ENCODE results near the gene STN1. TPM values are rescaled to one million over a fixed set of nuclear protein-coding genes. Genes with fewer than 3 reads are reported as not detected.

STN1 gene
- total and polyA plus RNA-seq, 10 of the 15 experiments (the other 5 are each of a cell fraction or from before 2014, with no cell fraction given) = 22.2 to 31.8 (median 28.5) TPM

DNA sequence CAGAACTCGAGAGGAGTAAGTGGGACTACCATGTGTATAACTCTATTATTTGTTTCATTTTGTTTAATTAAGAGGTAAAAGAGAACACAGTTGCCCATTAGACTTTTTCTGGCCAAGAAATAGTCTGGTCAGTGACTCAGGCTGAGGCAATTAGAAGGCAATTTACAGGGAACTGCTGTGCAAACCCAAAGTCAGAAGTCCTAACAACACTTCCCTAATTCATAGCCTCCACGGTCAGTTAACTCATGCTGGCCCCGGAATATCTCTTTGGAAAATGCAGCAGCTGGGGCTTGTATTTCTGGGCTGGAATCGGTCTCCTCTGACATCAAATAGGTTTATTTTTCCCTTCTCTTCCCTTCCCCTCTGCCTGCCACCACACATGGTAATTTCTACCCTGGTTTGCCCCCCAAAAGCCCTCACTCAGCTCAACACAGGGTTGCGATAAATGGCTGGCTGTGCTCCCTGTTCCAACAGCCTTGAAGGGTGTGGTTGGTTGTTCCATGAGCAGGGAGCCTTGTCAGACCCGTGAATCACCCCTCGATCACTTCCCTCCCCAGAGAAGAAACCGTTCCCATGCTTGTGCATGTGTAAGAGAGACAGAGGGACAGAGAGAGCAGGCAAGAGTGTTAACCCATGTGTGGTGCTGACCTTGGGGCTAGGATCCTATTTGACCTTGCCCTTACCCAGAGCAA lies 68.0 kb downstream of the STN1 start (continued):
- TF ChIP-seq ZNF622 (IDR thresholded peaks at IDR 0.05) (no peak), ESRRA (IDR thresholded peaks at IDR 0.05; ENCODE audit: low read length) (no peak), WRNIP1 (IDR thresholded peaks at IDR 0.05; ENCODE audit: borderline replicate concordance, low read depth, low read length) (no peak), HDGF (IDR thresholded peaks at IDR 0.05) (no peak), SUZ12 (IDR thresholded peaks at IDR 0.05; ENCODE audit: unreplicated experiment) (no peak), KLF5 (IDR thresholded peaks at IDR 0.05; ENCODE audit: partially characterized antibody) (no peak), SIX5 (IDR thresholded peaks at IDR 0.05; ENCODE audit: low read depth, low read length, severe bottlenecking) (no peak), BHLHE40 (IDR thresholded peaks at IDR 0.05; ENCODE audit: borderline replicate concordance in 1 of 2, low read depth in 2 of 2, low read length in 1 of 2) (no peak), ZBED1 (IDR thresholded peaks at IDR 0.05; ENCODE audit: borderline replicate concordance) (no peak), SP1 (IDR thresholded peaks at IDR 0.05; ENCODE audit: low read depth, low read length) (no peak)
- TF ChIP-seq, protein P1, sequence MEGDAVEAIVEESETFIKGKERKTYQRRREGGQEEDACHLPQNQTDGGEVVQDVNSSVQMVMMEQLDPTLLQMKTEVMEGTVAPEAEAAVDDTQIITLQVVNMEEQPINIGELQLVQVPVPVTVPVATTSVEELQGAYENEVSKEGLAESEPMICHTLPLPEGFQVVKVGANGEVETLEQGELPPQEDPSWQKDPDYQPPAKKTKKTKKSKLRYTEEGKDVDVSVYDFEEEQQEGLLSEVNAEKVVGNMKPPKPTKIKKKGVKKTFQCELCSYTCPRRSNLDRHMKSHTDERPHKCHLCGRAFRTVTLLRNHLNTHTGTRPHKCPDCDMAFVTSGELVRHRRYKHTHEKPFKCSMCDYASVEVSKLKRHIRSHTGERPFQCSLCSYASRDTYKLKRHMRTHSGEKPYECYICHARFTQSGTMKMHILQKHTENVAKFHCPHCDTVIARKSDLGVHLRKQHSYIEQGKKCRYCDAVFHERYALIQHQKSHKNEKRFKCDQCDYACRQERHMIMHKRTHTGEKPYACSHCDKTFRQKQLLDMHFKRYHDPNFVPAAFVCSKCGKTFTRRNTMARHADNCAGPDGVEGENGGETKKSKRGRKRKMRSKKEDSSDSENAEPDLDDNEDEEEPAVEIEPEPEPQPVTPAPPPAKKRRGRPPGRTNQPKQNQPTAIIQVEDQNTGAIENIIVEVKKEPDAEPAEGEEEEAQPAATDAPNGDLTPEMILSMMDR (IDR thresholded peaks at IDR 0.05 in 2 of 3, conservative IDR thresholded peaks at IDR 0.05 in 1 of 3; ENCODE audit: control insufficient read depth in 2 of 3, extremely low read depth in 1 of 3, insufficient read depth in 1 of 3, low read depth in 3 of 3, low read length in 3 of 3) = no peak
- TF ChIP-seq, protein P2, sequence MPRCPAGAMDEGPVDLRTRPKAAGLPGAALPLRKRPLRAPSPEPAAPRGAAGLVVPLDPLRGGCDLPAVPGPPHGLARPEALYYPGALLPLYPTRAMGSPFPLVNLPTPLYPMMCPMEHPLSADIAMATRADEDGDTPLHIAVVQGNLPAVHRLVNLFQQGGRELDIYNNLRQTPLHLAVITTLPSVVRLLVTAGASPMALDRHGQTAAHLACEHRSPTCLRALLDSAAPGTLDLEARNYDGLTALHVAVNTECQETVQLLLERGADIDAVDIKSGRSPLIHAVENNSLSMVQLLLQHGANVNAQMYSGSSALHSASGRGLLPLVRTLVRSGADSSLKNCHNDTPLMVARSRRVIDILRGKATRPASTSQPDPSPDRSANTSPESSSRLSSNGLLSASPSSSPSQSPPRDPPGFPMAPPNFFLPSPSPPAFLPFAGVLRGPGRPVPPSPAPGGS (IDR thresholded peaks at IDR 0.05; ENCODE audit: borderline replicate concordance, insufficient read depth, low read depth, low read length, poor library complexity, severe bottlenecking) = no peak
- TF ChIP-seq, protein P3, sequence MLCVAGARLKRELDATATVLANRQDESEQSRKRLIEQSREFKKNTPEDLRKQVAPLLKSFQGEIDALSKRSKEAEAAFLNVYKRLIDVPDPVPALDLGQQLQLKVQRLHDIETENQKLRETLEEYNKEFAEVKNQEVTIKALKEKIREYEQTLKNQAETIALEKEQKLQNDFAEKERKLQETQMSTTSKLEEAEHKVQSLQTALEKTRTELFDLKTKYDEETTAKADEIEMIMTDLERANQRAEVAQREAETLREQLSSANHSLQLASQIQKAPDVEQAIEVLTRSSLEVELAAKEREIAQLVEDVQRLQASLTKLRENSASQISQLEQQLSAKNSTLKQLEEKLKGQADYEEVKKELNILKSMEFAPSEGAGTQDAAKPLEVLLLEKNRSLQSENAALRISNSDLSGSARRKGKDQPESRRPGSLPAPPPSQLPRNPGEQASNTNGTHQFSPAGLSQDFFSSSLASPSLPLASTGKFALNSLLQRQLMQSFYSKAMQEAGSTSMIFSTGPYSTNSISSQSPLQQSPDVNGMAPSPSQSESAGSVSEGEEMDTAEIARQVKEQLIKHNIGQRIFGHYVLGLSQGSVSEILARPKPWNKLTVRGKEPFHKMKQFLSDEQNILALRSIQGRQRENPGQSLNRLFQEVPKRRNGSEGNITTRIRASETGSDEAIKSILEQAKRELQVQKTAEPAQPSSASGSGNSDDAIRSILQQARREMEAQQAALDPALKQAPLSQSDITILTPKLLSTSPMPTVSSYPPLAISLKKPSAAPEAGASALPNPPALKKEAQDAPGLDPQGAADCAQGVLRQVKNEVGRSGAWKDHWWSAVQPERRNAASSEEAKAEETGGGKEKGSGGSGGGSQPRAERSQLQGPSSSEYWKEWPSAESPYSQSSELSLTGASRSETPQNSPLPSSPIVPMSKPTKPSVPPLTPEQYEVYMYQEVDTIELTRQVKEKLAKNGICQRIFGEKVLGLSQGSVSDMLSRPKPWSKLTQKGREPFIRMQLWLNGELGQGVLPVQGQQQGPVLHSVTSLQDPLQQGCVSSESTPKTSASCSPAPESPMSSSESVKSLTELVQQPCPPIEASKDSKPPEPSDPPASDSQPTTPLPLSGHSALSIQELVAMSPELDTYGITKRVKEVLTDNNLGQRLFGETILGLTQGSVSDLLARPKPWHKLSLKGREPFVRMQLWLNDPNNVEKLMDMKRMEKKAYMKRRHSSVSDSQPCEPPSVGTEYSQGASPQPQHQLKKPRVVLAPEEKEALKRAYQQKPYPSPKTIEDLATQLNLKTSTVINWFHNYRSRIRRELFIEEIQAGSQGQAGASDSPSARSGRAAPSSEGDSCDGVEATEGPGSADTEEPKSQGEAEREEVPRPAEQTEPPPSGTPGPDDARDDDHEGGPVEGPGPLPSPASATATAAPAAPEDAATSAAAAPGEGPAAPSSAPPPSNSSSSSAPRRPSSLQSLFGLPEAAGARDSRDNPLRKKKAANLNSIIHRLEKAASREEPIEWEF (IDR thresholded peaks at IDR 0.05; ENCODE audit: insufficient replicate concordance, low read depth, low read length) = no peak

Measured in GM12878 (cell line).